ENCODE measurements around the gene ADAMTSL5. TPM values are rescaled to one million over a fixed set of nuclear protein-coding genes. Genes with fewer than 3 reads are reported as not detected.

Gene ADAMTSL5
- total and polyA plus RNA-seq, 9 of the 15 experiments (the other 6 are each of a cell fraction or from before 2014, with no cell fraction given) = 1.0 to 11.6 (median 4.1) TPM

GRCh38 chr19:1514295-1514661 is 1.5 kb upstream of the ADAMTSL5 start:
- DNase-seq (ENCODE audit: extremely low read depth in 1 of 4, low spot score in 3 of 4) = no peak
- Histone ChIP-seq H3K27me3 (ENCODE audit: control insufficient read depth in 2 of 2, insufficient read depth in 2 of 2, low read length in 2 of 2) (no peaks in the 10 kb centered on the region), H3K9me3 (replicated peaks; ENCODE audit: control insufficient read depth, insufficient read depth, low read depth, low read length) (peaks cover 3% of the 10 kb centered on the region), H3K9ac (ENCODE audit: insufficient read depth in 1 of 2, low read depth in 2 of 2, low read length in 2 of 2) (no peak overlapping the region), H2AFZ (ENCODE audit: low read depth, low read length) (no peak overlapping the region), H3K4me1 (replicated peaks in 1 of 2; ENCODE audit: control insufficient read depth in 2 of 2, insufficient read depth in 2 of 2, low read length in 2 of 2) (peaks cover 0 to 46% of the 10 kb centered on the region in 2 experiments), H3K4me3 (no peak overlapping the region), H4K20me1 (replicated peaks; ENCODE audit: control insufficient read depth, insufficient read depth, low read length) (no peaks in the 10 kb centered on the region), H3K27ac (ENCODE audit: extremely low read depth, low read depth, low read length) (no peak overlapping the region), H3K4me2 (ENCODE audit: insufficient read depth, low read length) (no peak overlapping the region), H3K9me1 (ENCODE audit: control insufficient read depth, insufficient read depth, low read length) (no peaks in the 10 kb centered on the region), H3K36me3 (ENCODE audit: control insufficient read depth, insufficient read depth, low read length) (peaks cover 4% of the 10 kb centered on the region; the same call in 1 of the 3 replicates), H3K79me2 (ENCODE audit: control insufficient read depth, insufficient read depth, low read length) (peaks cover 11% of the 10 kb centered on the region; the same call in 2 of the 3 replicates)
- FAIRE-seq = no peak
- ATAC-seq = no peak
- BruUV-seq (replicated peaks) = no TSS peak
- POLR2A ChIA-PET = no interaction called here
- in situ Hi-C loops (cut with MboI) (no loop called here), intact Hi-C loops (cut with micrococcal nuclease) (loop anchor here (5.0 kb wide), 1 partner anchor 57 kb away; no protein-coding TSS in a partner anchor)
- 27% methylated on average over 4 of the region's 10 CpGs for WGBS (ENCODE audit: insufficient coverage, low coverage, missing lambda C conversion rate)
- CTCF ChIA-PET (ENCODE audit: low intra/inter-chr PET ratio) = no interaction called here
- TF ChIP-seq TEAD4 (IDR thresholded peaks at IDR 0.05; ENCODE audit: low read length) = no peak
- TF ChIP-seq TEAD4 (CRISPR knock-in tag; IDR thresholded peaks at IDR 0.05; ENCODE audit: borderline replicate concordance) = no peak
- no peak for TF ChIP-seq TBP (optimal IDR thresholded peaks at IDR 0.05; ENCODE audit: low read depth, low read length)
- TF ChIP-seq ELF1 (tag; IDR thresholded peaks at IDR 0.05) = no peak
- no peak for TF ChIP-seq TFAP4 (CRISPR knock-in tag; IDR thresholded peaks at IDR 0.05; ENCODE audit: borderline replicate concordance)
- TF ChIP-seq ASH1L (IDR thresholded peaks at IDR 0.05; ENCODE audit: borderline replicate concordance, low read depth, partially characterized antibody) = no peak
- no peak for TF ChIP-seq SIX5 (IDR thresholded peaks at IDR 0.05; ENCODE audit: borderline replicate concordance in 1 of 2, insufficient read depth in 1 of 2, low read depth in 1 of 2, low read length in 2 of 2)
- no peak for TF ChIP-seq STAT6 (CRISPR knock-in tag; IDR thresholded peaks at IDR 0.05)
- TF ChIP-seq MAFF (IDR thresholded peaks at IDR 0.05; ENCODE audit: low read length) = no peak
- no peak for TF ChIP-seq FOXM1 (IDR thresholded peaks at IDR 0.05; ENCODE audit: low read depth)
- TF ChIP-seq FOXM1 (CRISPR knock-in tag; IDR thresholded peaks at IDR 0.05; ENCODE audit: low read depth) = no peak
- no peak for TF ChIP-seq GATAD2B (IDR thresholded peaks at IDR 0.05; ENCODE audit: borderline replicate concordance)
- no peak for TF ChIP-seq ZNF445 (CRISPR knock-in tag; IDR thresholded peaks at IDR 0.05; ENCODE audit: low read depth)
- no peak for TF ChIP-seq ZBTB26 (CRISPR knock-in tag; IDR thresholded peaks at IDR 0.05)
- no peak for TF ChIP-seq RBFOX2 (IDR thresholded peaks at IDR 0.05; ENCODE audit: low read depth, low read length)
- TF ChIP-seq ZBTB49 (CRISPR knock-in tag; IDR thresholded peaks at IDR 0.05; ENCODE audit: borderline replicate concordance) = no peak
